Measurements from ENCODE around the gene DMAP1.

DMAP1 gene

GRCh38 chr1:44256762-44257554, 43.7 kb downstream of the DMAP1 start:
- no peak for DNase-seq

GRCh38 chr1:44259090-44259489, 45.8 kb downstream of the DMAP1 start:
- no peak for DNase-seq

DNA sequence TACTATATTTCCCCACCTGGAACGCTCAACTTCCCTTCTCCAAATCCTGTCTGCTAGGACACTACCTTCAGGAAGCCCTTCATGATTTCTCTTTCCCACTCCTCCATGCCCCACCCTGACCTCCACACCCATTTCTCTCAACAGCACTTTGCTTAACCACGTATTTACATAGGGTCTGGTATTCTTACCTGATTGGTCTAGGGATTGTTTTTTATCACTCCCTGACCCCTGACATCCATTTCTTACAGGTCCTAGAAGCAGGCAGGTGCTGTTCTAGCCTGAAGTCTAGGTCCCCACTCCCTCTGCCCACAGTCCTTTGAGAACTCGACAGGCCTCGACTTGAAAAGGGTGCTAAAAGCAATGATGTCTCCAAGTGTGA, 47.5 kb downstream of the DMAP1 start:
- no peak for DNase-seq

DNA sequence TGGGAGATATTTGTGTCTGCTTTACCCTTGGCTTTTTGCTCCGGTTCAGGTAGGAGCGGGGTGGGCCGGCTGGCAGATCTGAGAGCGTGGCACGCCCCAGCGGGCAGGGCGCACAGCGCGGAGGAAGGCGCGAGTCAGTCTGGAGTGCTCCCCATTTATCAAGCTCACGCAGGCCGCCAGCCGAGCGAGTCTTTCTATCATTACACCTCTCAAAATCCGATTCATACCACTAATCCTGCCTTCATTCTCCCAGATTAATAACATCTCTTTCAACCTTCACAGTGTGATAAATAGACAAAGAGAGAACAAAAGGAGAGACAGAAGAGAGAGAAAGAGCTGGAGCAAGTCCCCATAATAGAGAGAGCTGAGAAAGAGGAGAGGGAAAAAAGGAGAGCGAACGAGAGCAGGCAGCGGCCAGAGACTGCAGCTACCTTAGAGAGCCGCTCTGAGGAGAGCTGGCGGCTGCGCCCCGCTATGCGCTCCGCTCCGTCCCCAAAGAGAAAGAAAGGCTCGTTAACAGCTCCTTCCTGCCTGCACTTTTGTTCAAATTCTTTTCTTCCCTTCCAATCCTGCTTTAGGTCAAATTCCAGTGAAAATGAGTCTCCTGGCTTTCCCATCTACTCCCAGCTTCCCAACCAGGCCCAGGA, 48.0 kb downstream of the DMAP1 start:
- no peak for DNase-seq

DNA sequence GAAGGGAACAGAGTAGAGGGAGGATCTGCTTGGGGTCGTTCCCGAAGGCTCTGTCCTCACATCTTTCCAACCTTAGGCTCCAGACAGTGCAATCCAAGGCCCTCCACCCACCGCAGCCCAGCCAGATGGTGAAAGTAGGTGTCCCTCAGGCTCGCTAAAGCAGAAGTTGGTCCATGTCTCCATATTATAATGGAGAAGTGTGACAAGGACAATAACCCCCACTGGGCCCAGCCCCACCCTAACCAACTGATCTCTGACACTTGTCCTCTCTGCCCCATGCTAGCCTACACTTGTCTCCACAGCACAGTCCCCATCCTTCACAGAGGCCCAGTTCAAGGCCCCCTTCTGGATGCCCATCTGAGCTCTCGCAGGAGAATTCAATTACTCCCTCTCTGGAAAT, 48.7 kb downstream of the DMAP1 start:
- DNase-seq, result no peak

DNA sequence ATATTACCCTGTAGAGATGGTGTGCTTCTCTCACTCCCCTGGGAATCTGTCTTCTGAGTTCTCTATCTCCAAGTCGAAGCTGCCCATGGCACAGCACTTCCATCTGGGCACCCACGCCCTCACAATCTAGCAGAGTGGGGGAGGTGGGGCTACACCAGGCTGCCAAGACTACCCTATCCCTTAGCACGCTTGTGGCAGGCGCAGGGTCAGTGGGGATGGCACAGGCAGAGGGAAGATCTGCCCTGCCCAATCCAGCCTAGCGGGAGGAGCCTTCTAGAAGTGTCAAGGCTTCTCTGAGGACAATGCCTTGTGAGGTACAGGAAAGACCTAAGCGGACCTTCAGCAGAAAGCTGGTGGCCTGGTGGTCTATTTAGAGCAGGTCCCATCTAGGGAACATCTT, 49.1 kb downstream of the DMAP1 start:
- no peak for DNase-seq

GRCh38 chr1:44262816-44263567, 49.7 kb downstream of the DMAP1 start:
- no peak for DNase-seq

GRCh38 chr1:44263568-44264450, 50.5 kb downstream of the DMAP1 start:
- no peak for DNase-seq

GRCh38 chr1:44264451-44264771, 51.1 kb downstream of the DMAP1 start:
- DNase-seq, result no peak

DNA sequence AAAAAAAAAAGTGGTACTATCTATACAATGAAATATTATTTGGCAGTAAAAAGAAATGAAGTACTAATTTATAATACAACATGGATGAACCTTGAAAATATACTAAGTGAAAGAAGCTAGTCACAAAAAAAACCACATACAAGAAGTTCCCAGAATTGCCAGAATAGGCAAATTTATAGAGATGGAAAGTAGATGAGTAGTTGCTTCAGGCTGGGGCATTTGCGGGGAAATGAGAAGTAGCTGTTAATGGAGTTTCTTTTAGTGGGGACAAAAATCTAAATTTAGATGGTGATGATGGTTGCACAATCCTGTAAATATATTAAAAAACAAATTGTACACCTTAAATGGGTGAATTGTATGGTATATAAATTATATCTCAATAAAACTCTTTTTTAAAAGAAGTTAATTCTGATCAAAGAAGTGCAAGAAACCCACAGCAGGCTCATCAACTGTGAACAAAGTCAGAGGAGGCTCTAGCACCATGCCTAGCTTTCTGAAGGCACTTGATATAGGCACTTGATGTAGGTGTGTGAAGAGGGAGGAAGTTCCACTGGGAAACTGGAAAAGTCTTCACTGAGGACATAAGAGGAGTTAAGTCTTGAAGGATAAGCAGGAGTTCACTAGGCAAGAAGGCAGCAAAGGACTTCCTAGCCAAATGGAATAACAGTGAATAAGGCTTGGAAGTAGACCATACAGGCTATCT, 52.5 kb downstream of the DMAP1 start:
- DNase-seq, result no peak

DNA sequence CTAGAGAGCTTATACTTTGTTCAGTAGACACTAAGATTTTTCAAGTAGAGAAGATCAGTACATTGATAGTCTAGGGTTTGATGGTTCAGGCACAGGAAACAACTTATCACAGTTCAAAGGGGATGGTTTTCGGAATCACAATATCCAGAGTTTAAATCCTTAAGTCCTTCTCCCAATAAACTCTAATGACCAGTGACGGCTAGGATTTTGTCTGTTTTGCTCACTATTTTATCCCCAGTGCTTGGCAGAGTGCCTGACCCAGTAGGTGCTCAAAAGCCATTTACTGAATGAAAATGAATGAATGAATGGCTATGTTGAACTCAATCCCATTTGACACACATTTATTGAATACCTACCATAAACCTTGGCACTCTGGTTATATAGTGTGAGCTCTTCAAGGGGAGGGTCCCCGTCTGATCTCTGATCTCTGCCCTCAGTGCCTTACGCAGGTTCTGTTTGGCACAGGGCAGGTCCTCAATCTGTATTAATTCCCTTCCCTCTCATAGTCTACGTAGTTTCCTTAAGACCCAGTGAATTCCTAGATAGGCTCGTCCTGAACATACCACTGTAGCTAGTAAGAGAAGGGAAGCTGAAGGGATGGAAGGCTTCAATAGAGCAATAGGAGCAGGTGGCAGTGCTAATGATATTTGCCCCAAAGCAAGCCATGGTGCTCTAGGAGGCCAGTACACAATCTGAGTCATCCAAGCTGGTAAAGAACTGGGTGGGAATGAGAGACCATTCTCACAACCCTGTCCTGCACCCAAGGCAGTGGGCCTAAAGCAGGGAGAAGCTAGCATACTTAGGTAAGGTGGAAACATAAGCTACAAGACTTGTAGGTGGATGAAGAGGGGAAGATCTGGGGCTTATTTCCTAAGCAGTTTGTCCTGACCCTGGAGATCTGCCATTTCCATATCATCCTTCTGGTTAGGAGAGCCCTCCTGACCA, 53.4 kb downstream of the DMAP1 start:
- DNase-seq, result no peak

DNA sequence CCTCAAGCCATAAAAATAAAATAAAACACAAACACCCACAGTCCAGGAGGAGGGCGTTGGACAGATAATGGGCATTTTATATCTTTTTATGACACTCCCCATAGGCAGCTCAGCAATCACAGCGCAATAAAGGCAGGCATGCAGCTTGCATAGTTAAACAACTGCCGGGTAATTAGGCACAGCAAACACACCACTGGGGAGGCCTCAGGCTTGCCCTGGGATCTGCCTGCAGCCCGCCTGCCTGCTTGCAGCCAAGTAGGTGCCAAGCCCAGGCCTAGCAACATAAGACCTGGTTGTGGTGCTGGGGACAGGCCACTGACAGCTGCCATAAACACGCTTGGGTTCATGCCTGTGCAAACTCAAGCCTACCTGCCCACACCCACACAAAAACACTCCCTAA, 54.2 kb downstream of the DMAP1 start:
- no peak for DNase-seq

GRCh38 chr1:44268054-44268453, 54.8 kb downstream of the DMAP1 start:
- no peak for DNase-seq

Measured in NCI-H1436 (cell line).